Muscle of leg (tissue), 11 donors: ENCODE results near the gene NIN. TPM values are rescaled to one million over a fixed set of nuclear protein-coding genes. Genes with fewer than 3 reads are reported as not detected.

ENCODE experiments used
- DNase-seq: peaks from one replicate; pipeline ENCODE4 v3.0.0; 2013
- H3K27ac ChIP-seq: one replicate; pipeline ENCODE4 v1.5.1; 2013; ENCODE audit warnings: mild to moderate bottlenecking, low read length, control low read depth
- H3K27me3 ChIP-seq: one replicate; pipeline ENCODE4 v1.6.1; 2013; ENCODE audit warnings: low read length; ENCODE audit not compliant: control insufficient read depth, insufficient read depth
- H3K36me3 ChIP-seq: one replicate; pipeline ENCODE4 v1.6.1; 2013; ENCODE audit warnings: low read length; ENCODE audit not compliant: control insufficient read depth, insufficient read depth
- H3K4me1 ChIP-seq: one replicate; pipeline ENCODE4 v1.6.1; 2013; ENCODE audit warnings: low read length; ENCODE audit not compliant: control insufficient read depth, insufficient read depth
- H3K4me3 ChIP-seq: one replicate; pipeline ENCODE4 v1.5.1; 2013; ENCODE audit warnings: low read length, control low read depth
- H3K9me3 ChIP-seq: replicated peaks from 2 replicates; pipeline ENCODE4 v1.6.1; 2013; ENCODE audit warnings: low read depth, low read length; ENCODE audit not compliant: control insufficient read depth
- WGBS: methylation state at CpG from one replicate; pipeline ENCODE4 v1.1.5; 2013; ENCODE audit warnings: missing lambda C conversion rate; ENCODE audit not compliant: insufficient coverage; 5-methylcytosine and 5-hydroxymethylcytosine counted together
- polyA plus RNA-seq, 8 donors: library from polyadenylated mRNA; unstranded; fragments of 120-200 nt; gene quantifications; one replicate each; pipeline versions ENCODE4 v1.2.1 to v1.2.3, GENCODE V29; 2013; ENCODE audit warnings: inconsistent platforms in 1 of 8, low replicate concordance in 1 of 8; ENCODE audit not compliant: insufficient read length in 8 of 8, insufficient read depth in 1 of 8
- total RNA-seq: library from RNA; stranded (reverse); fragments of 120-200 nt; gene quantifications from one replicate; pipeline ENCODE4 v1.2.4, GENCODE V29; 2013

Gene NIN
- total and polyA plus RNA-seq, 9 donors = 21.3 to 46.8 (median 39.4) TPM

DNA sequence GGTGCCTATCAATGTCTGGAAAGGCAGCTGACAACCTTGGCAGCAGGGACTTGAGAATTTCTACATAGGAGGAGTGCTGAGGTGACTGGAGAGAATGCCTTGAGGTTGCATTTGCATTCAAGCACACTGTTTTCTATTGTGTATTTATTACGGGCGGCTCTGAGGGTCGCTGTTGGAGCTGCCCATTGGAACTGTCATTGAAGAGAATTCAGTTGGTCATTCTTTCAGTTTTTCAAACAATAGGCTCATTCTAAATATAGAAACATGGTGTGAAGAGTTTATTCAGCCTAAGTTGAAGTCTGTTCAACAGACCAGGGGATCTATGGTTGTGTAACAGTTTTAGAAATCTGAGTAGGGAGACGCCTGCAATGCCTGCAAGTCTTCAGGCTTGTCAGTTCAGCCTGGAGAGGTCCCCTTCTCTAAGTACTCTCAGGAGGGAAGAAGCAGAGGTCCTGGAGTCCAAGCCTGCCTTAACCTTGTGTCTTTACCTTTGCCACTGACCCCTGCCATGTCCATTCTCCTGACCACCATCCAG is 31.1 kb upstream of the NIN start:
- no peak overlapping the region for H3K4me3 ChIP-seq
- H3K27ac ChIP-seq = no peak overlapping the region
- H3K27me3 ChIP-seq = no peaks in the 10 kb centered on the region
- no peak for DNase-seq
- H3K4me1 ChIP-seq = peaks cover 12% of the 10 kb centered on the region
- H3K36me3 ChIP-seq = no peaks in the 10 kb centered on the region
- H3K9me3 ChIP-seq = no peaks in the 10 kb centered on the region
- no CpG with 5 or more reads among the region's 4 CpGs for WGBS

DNA sequence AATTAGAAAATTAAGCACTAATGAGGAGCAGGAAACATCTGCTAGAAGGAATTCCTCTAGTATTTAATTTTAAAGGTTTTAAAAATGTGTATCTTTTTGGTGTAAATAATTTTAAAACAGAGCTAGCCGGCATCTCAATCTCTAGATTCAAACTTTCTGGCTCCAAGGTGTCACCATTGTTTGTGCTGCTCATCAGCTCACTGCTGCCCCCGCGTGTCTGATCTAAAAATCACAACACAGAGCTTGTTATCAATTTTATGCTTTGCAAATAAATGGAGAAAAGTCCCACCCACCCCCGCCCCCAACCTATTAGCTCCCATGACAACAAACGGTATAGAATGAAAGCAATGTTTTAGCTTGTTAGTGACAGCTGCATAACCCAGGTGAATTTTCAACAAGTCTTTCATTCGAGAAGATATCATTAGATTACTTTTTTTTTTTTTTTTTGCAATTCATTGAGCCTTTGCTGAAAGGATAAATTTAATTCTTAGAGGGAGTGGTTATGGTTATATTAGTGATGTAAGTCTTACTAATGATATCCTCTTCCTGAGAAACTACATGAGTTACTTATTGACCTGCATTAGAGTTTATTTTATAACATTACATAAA is 29.6 kb upstream of the NIN start:
- 0% methylated on average over 1 of the region's 6 CpGs for WGBS
- Histone ChIP-seq H3K4me3 (peak overlapping the region; percentile 51), H3K27ac (peak overlapping the region; percentile 92), H3K27me3 (no peaks in the 10 kb centered on the region), H3K36me3 (no peaks in the 10 kb centered on the region), H3K9me3 (no peaks in the 10 kb centered on the region), H3K4me1 (peaks cover 12% of the 10 kb centered on the region)
- peak; percentile 90 for DNase-seq

DNA sequence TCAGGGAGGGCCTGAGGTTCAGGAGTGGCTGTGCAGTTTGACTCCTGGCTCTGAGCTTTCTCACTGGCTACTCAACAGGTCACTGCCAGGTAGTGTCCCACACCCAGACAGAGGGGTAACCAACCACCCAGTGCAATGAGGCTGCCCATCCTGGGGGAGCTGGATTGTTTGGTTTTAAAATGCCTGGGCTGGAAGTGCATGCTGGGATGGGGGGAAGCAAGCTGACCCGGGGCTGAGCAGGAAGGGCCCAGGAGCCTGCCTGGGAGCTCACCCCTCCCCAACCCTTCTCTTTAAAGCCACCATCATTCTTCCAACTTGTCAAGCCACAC is 28.3 kb upstream of the NIN start:
- H3K27me3 ChIP-seq = no peaks in the 10 kb centered on the region
- no peak for DNase-seq
- no peaks in the 10 kb centered on the region for H3K36me3 ChIP-seq
- H3K4me3 ChIP-seq = peak overlapping the region; percentile 51
- no CpG with 5 or more reads among the region's 1 CpG for WGBS
- peaks cover 12% of the 10 kb centered on the region for H3K4me1 ChIP-seq
- no peaks in the 10 kb centered on the region for H3K9me3 ChIP-seq
- H3K27ac ChIP-seq = peak overlapping the region; percentile 92

DNA sequence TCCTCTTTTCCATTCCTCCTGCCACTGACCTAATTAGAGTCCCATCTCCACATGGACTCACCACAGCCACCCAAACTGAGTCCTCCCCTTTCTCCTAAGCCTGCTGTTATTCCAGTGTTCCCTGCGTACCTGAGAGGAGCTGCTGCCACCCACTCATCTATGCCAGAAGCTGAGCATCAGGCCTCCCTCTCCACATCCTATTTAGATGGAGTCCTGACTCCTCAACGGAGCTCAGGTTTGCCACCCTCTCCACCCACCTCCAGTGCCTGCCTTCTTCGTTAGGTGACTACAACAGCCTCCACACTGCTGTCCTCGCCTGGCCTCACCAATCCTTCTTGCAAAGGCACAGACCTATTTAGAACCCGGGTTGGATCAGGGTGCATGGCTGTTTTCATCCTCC is 25.7 kb upstream of the NIN start:
- no peak overlapping the region for H3K27ac ChIP-seq
- no peak for DNase-seq

DNA sequence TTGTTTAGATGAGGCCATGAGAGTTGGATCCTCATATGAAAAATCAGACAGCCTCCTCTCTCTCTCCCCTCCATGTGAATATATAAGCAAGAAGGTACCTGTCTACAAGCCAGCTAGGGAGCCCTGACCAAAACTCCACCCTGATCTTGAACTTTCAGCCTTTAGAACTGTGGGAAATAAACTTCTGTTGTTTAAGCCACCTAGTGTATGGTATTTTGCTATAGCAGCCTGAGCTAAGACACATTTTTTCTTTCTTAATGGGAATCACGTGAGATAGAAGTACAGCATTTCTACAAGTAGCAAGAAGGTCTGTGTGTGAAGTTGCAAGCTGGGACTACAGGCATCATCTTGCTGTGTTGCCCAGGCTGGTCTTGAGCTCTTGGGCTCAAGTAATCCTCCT is 24.6 kb upstream of the NIN start:
- Histone ChIP-seq H3K4me3 (no peak overlapping the region), H3K27ac (no peak overlapping the region), H3K27me3 (no peaks in the 10 kb centered on the region), H3K4me1 (peaks cover 12% of the 10 kb centered on the region), H3K36me3 (no peaks in the 10 kb centered on the region), H3K9me3 (no peaks in the 10 kb centered on the region)
- no CpG with 5 or more reads among the region's 1 CpG for WGBS
- DNase-seq = no peak

More for the DNA sequence above, 25.7 kb upstream of the NIN start:
- Histone ChIP-seq H3K4me3 (no peak overlapping the region), H3K27me3 (no peaks in the 10 kb centered on the region), H3K9me3 (no peaks in the 10 kb centered on the region), H3K4me1 (peaks cover 12% of the 10 kb centered on the region), H3K36me3 (no peaks in the 10 kb centered on the region)
- WGBS = 80% methylated on average over 5 of the region's 5 CpGs

DNA sequence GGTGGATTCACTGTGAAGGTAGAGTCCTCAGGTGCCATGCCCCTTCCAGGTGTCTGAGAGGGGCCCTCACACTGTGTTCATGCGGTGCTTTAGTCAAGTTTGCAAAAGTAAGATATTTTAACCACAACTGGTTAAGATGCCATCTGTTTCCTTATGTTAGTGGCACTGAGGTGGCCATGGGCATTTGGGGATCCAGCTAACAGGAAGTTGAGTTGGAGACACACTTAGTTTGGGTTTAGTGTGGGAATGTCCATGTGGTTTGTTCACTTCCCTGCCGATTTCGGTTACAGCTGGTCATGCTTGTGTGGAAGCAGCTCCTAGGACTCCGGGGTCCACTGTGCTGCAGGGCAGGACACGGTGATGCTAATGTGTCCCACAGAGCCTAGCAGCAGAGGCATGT is 23.6 kb upstream of the NIN start:
- H3K36me3 ChIP-seq = no peaks in the 10 kb centered on the region
- H3K4me3 ChIP-seq = no peak overlapping the region
- DNase-seq = no peak
- WGBS = 93% methylated on average over 5 of the region's 5 CpGs
- H3K27me3 ChIP-seq = no peaks in the 10 kb centered on the region
- no peak overlapping the region for H3K27ac ChIP-seq
- H3K4me1 ChIP-seq = peaks cover 5% of the 10 kb centered on the region
- H3K9me3 ChIP-seq = no peaks in the 10 kb centered on the region

DNA sequence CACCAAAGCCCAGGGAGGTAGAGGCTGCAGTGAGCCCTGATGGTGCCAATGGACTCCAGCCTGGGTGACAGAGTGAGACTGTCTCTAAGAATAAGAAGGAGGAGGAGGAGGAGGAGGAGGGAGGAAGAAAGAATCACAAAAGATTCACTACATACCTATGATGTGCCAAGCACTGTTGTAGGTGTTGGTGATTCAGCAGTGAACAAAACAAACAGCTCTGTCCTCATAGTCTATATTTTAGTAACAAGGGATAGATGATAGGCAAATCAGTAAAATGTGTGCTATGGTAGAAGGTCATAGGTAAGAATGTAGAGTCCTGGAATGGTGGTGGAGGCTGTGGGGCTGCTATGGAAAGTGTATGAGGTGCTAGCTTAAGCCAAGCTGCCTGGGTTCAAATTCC is 22.9 kb upstream of the NIN start:
- Histone ChIP-seq H3K4me1 (no peaks in the 10 kb centered on the region), H3K4me3 (no peak overlapping the region), H3K9me3 (no peaks in the 10 kb centered on the region), H3K36me3 (no peaks in the 10 kb centered on the region), H3K27ac (no peak overlapping the region), H3K27me3 (no peaks in the 10 kb centered on the region)
- no peak for DNase-seq

DNA sequence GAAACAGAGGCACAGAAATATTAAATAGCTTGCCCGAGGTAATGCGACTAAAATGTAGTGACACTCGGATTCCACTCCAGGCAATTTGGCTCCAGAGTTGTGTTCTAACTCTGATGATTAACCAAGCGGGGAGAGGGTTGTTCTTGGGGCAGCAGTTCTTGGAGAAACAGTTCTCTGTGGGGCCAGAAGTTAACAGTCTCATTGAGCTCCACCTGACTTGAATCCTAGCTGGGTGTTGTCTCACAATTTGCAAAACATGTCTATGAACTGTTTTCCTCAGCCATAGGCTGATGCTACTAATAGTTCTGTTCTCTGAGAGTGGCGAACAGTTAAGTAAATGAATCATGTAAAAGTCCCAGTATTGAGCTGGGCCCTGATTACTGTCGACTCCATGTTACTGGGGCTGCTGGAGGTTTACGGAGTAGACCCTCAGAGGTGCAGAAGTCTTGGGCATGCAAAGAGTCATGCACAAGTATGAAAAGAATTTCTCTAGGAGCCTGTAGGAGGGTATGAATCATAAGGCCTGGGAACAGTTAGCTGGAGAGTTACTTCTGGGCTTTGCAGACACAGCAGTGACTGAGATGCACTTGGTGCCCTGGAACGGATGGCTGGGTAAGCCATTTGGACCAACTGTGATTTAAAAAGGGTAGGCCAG is 15.4 kb upstream of the NIN start:
- no peak for DNase-seq
- no peaks in the 10 kb centered on the region for H3K36me3 ChIP-seq
- 91% methylated on average over 8 of the region's 8 CpGs for WGBS
- no peaks in the 10 kb centered on the region for H3K27me3 ChIP-seq
- no peaks in the 10 kb centered on the region for H3K4me1 ChIP-seq
- no peak overlapping the region for H3K4me3 ChIP-seq
- no peak overlapping the region for H3K27ac ChIP-seq
- no peaks in the 10 kb centered on the region for H3K9me3 ChIP-seq

DNA sequence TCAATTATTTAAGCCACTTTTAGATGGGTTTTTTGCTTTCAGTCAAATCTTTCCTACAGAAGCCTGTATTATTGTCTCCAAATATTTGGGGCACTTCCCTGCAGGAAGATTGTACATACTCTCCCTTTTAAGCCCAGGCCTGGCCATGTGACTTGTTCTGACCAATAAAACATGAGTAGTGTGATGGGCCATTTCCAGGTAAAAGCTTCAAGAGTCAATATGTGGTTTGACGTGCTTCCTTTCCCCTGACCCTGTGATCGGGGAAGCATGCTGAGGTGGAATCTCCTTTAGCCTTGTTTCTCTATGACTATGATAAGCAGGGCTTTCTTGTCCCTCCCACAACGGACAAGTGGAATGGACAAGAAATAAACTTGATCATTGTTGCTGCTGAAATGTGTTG is 14.2 kb upstream of the NIN start:
- Histone ChIP-seq H3K27ac (no peak overlapping the region), H3K9me3 (no peaks in the 10 kb centered on the region)
- WGBS = no CpG with 5 or more reads among the region's 3 CpGs

DNA sequence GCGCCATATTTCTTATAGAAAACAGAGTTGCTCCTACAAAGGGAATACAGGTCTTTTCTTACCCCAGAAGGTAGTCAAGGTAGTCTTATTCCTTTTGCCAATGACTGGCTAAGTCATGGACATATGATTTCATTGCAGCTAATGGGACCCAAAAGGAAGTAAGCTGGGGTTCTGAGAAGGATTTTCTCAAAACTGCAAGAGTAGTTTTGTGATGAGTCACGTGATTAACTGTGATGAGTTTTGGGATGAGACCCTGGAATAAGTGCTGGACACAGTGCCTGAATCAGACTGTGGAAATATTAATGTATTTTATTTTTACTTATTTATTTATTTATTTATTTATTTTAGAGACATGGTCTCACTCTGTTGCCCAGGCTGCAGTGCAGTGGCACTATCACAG is 13.4 kb upstream of the NIN start:
- Histone ChIP-seq H3K27ac (no peak overlapping the region), H3K9me3 (no peaks in the 10 kb centered on the region), H3K4me3 (no peak overlapping the region), H3K36me3 (no peaks in the 10 kb centered on the region), H3K4me1 (no peaks in the 10 kb centered on the region), H3K27me3 (no peaks in the 10 kb centered on the region)
- WGBS = 100% methylated on average over 1 of the region's 2 CpGs
- no peak for DNase-seq

More for the DNA sequence above, 14.2 kb upstream of the NIN start:
- H3K4me1 ChIP-seq = no peaks in the 10 kb centered on the region
- H3K4me3 ChIP-seq = no peak overlapping the region
- H3K27me3 ChIP-seq = no peaks in the 10 kb centered on the region
- no peaks in the 10 kb centered on the region for H3K36me3 ChIP-seq
- no peak for DNase-seq
